ENCODE results near the gene STOML3. TPM values are rescaled to one million over a fixed set of nuclear protein-coding genes. Genes with fewer than 3 reads are reported as not detected.

The STOML3 gene
- total and polyA plus RNA-seq, 10 donors: not detected

- no peaks in the 10 kb centered on the region for H3K9me3 ChIP-seq
- H3K4me1 ChIP-seq: no peaks in the 10 kb centered on the region
- no peak overlapping the region for H3K27ac ChIP-seq
- no peak overlapping the region for H3K4me3 ChIP-seq
- no peaks in the 10 kb centered on the region for H3K27me3 ChIP-seq (replicated peaks in 1 of 7)
- 78 to 96% (median 86%) methylated on average over 1 of the region's 1 CpG for WGBS, 5 donors
- DNase-seq: no peak
- TF ChIP-seq CTCF (IDR thresholded peaks at IDR 0.05 in 8 of 11, conservative IDR thresholded peaks at IDR 0.05 in 3 of 11) (no peak), POLR2AphosphoS5 (IDR thresholded peaks at IDR 0.05) (no peak), POLR2A (IDR thresholded peaks at IDR 0.05) (no peak)
- H3K36me3 ChIP-seq: no peaks in the 10 kb centered on the region
- intact Hi-C loops (cut with DNase I; ENCODE audit: low total_unique reads): no loop called here
These were observed 37.8 kb downstream of the STOML3 start for GRCh38 chr13:38952827-38953226.

GRCh38 chr13:38951525-38952313 is 38.9 kb downstream of the STOML3 start:
- no peak for TF ChIP-seq POLR2A (IDR thresholded peaks at IDR 0.05)
- TF ChIP-seq POLR2AphosphoS5 (IDR thresholded peaks at IDR 0.05): peak in 1 of 3 donors; percentile 27
- TF ChIP-seq CTCF (IDR thresholded peaks at IDR 0.05 in 8 of 11, conservative IDR thresholded peaks at IDR 0.05 in 3 of 11): no peak
- DNase-seq: no peak
- Histone ChIP-seq H3K27me3 (replicated peaks in 1 of 7) (no peaks in the 10 kb centered on the region), H3K4me1 (no peaks in the 10 kb centered on the region), H3K36me3 (no peaks in the 10 kb centered on the region), H3K9me3 (no peaks in the 10 kb centered on the region), H3K4me3 (peak overlapping the region in 1 of 8 donors; percentile 2), H3K27ac (peak overlapping the region in 4 of 8 donors; percentile 23 to 69 (median 41))
- 31 to 47% (median 40%) methylated on average over 9 of the region's 9 CpGs for WGBS, 5 donors
- intact Hi-C loops (cut with DNase I; ENCODE audit: low total_unique reads): no loop called here

- TF ChIP-seq POLR2AphosphoS5 (IDR thresholded peaks at IDR 0.05) (no peak), CTCF (IDR thresholded peaks at IDR 0.05 in 8 of 11, conservative IDR thresholded peaks at IDR 0.05 in 3 of 11) (no peak), POLR2A (IDR thresholded peaks at IDR 0.05) (no peak)
- Histone ChIP-seq H3K4me1 (no peaks in the 10 kb centered on the region), H3K9me3 (no peaks in the 10 kb centered on the region), H3K4me3 (no peak overlapping the region), H3K27ac (peak overlapping the region in 2 of 8 donors; percentile 59 to 69), H3K27me3 (replicated peaks in 1 of 7) (no peaks in the 10 kb centered on the region), H3K36me3 (no peaks in the 10 kb centered on the region)
- intact Hi-C loops (cut with DNase I; ENCODE audit: low total_unique reads): no loop called here
- 28 to 70% (median 51%) methylated on average over 3 of the region's 3 CpGs for WGBS, 5 donors
- DNase-seq: no peak
These were observed 39.6 kb downstream of the STOML3 start for GRCh38 chr13:38950987-38951386.

GRCh38 chr13:38947054-38947453 is 43.6 kb downstream of the STOML3 start:
- no peak overlapping the region for H3K27ac ChIP-seq
- TF ChIP-seq POLR2A (IDR thresholded peaks at IDR 0.05) (no peak), POLR2AphosphoS5 (IDR thresholded peaks at IDR 0.05) (no peak), CTCF (IDR thresholded peaks at IDR 0.05 in 8 of 11, conservative IDR thresholded peaks at IDR 0.05 in 3 of 11) (no peak)
- intact Hi-C loops (cut with DNase I; ENCODE audit: low total_unique reads): no loop called here
- H3K4me1 ChIP-seq: no peaks in the 10 kb centered on the region
- H3K9me3 ChIP-seq: no peaks in the 10 kb centered on the region
- H3K27me3 ChIP-seq (replicated peaks in 1 of 7): no peaks in the 10 kb centered on the region
- DNase-seq: no peak
- 76 to 93% (median 83%) methylated on average over 3 of the region's 3 CpGs for WGBS, 5 donors
- H3K36me3 ChIP-seq: no peaks in the 10 kb centered on the region
- H3K4me3 ChIP-seq: no peak overlapping the region
